Fibroblast of the aortic adventitia (primary cell): Measurements from ENCODE around the gene SSH2. TPM values are rescaled to one million over a fixed set of nuclear protein-coding genes. Genes with fewer than 3 reads are reported as not detected.

Experiments used
- DNase-seq: peaks from one replicate; pipeline ENCODE4 v3.0.0-alpha.2; 2010; ENCODE audit warnings: low read depth
- H3K4me3 ChIP-seq: 2 replicates; pipeline ENCODE4 v1.5.1; 2011; ENCODE audit warnings: low read depth, mild to moderate bottlenecking, control low read depth, low read length, moderate library complexity
- CTCF ChIP-seq: IDR thresholded peaks from 2 replicates; pipeline ENCODE4 v1.5.1; 2011; ENCODE audit warnings: mild to moderate bottlenecking, low read length, control low read depth, inconsistent platforms; ENCODE audit not compliant: insufficient read depth
- total RNA-seq: library from RNA; depleted of rRNA; stranded (reverse); fragments of >200 nt; gene quantifications from 2 replicates; pipeline ENCODE4 v1.2.3, GENCODE V29; 2012; ENCODE audit warnings: low replicate concordance

The SSH2 gene
- total RNA-seq, 1 donor: 21.1 TPM

GRCh38 chr17:29758255-29758654 is 171.8 kb downstream of the SSH2 start:
- no peak for TF ChIP-seq CTCF
- no peak overlapping the region for H3K4me3 ChIP-seq
- no peak for DNase-seq

- TF ChIP-seq CTCF: no peak
- no peak overlapping the region for H3K4me3 ChIP-seq
- no peak for DNase-seq
These were observed 172.2 kb downstream of the SSH2 start for GRCh38 chr17:29757788-29758187.

- no peak for DNase-seq
- H3K4me3 ChIP-seq: no peak overlapping the region
- TF ChIP-seq CTCF: no peak
These were observed 176.1 kb downstream of the SSH2 start for GRCh38 chr17:29753845-29754439.

GRCh38 chr17:29749045-29749825 is 180.8 kb downstream of the SSH2 start:
- H3K4me3 ChIP-seq: no peak overlapping the region
- TF ChIP-seq CTCF: no peak
- DNase-seq: no peak

GRCh38 chr17:29748400-29748799 is 181.6 kb downstream of the SSH2 start:
- no peak overlapping the region for H3K4me3 ChIP-seq
- TF ChIP-seq CTCF: no peak
- DNase-seq: no peak

- no peak for TF ChIP-seq CTCF
- H3K4me3 ChIP-seq: no peak overlapping the region
- DNase-seq: no peak
These were observed 182.4 kb downstream of the SSH2 start for GRCh38 chr17:29747660-29748059.
